ENCODE measurements around the gene HOXA13.

DNA sequence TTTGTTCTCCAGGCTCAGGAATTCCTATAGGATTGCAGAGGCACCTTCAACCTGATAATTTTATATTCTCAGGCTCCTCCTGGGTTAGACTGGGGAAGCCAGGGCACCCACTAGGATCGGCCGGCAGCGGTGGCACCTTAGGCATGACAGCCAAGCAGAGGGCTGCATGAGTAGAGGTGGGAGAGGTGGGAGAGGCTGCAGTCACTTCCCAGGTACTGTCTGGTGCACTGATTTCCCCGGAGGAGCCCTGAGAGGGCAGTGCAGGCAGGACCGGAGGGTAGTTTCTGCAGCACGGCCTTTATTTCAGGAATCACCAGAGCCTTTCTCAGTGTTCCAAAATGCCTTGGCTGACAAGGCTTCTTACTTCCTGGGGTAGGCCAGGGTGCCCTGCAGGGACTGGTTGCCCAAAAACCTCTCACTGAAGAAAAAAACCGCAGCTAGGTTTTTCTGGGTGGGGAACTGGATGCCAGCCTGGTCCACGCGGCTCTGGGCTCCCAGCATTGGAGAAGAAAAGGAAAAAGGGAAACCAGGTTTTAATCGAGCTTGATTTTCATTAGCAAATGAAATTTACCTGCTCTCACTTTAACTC, 3.6 kb upstream of the HOXA13 start:
- TF ChIP-seq, protein P1, sequence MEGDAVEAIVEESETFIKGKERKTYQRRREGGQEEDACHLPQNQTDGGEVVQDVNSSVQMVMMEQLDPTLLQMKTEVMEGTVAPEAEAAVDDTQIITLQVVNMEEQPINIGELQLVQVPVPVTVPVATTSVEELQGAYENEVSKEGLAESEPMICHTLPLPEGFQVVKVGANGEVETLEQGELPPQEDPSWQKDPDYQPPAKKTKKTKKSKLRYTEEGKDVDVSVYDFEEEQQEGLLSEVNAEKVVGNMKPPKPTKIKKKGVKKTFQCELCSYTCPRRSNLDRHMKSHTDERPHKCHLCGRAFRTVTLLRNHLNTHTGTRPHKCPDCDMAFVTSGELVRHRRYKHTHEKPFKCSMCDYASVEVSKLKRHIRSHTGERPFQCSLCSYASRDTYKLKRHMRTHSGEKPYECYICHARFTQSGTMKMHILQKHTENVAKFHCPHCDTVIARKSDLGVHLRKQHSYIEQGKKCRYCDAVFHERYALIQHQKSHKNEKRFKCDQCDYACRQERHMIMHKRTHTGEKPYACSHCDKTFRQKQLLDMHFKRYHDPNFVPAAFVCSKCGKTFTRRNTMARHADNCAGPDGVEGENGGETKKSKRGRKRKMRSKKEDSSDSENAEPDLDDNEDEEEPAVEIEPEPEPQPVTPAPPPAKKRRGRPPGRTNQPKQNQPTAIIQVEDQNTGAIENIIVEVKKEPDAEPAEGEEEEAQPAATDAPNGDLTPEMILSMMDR (conservative IDR thresholded peaks at IDR 0.05), result no peak
- no peak for TF ChIP-seq EZH2 (IDR thresholded peaks at IDR 0.05; ENCODE audit: low read depth)
